H1 (cell line): ENCODE results near the gene CPT2. TPM values are rescaled to one million over a fixed set of nuclear protein-coding genes. Genes with fewer than 3 reads are reported as not detected.

Experiments
- EGR1 ChIP-seq: IDR thresholded peaks from 2 replicates; pipeline ENCODE4 v1.6.1; 2011; ENCODE audit warnings: low read depth, low read length, borderline replicate concordance
- GABPA ChIP-seq: IDR thresholded peaks from 2 replicates; pipeline ENCODE4 v1.6.1; 2011; ENCODE audit warnings: mild to moderate bottlenecking, low read length, moderate library complexity, borderline replicate concordance; ENCODE audit not compliant: insufficient read depth
- KDM5A ChIP-seq: fragments of 200-600 bp; IDR thresholded peaks from 2 replicates; pipeline ENCODE4 v1.7.1; 2012; ENCODE audit warnings: mild to moderate bottlenecking, low read length, inconsistent platforms, mixed read lengths
- polyA plus RNA-seq, 7 experiments: library from polyadenylated mRNA; depleted of rRNA in 3 of 7; stranded (reverse) in 5 of 7; unstranded in 2 of 7; fragments of >200 nt in 5 of 7; fragments of 200-250 nt in 2 of 7; gene quantifications; 1 replicate in 5 of 7; 2 replicates in 1 of 7; 4 replicates in 1 of 7; pipeline versions ENCODE4 v1.2.1 to v1.2.3, GENCODE V29; 2011 to 2013; ENCODE audit warnings: missing spikeins in 2 of 7, mixed read lengths in 2 of 7
- total RNA-seq: library from RNA; stranded (reverse); fragmentation: NEBNext Ultra II Directional; extraction: Animal tissue kit (Norgen Biotek cat#: 25700); gene quantifications from 2 replicates; pipeline ENCODE4 v1.2.1, GENCODE V29; 2021
- TF ChIP-seq, protein P1 (sequence below), 3 experiments: IDR thresholded peaks; 1 replicate in 2 of 3; 2 replicates in 1 of 3; pipeline versions ENCODE4 v1.5.1 to v1.6.1; 2011; ENCODE audit warnings: low read length in 3 of 3, mild to moderate bottlenecking in 3 of 3, inconsistent platforms in 2 of 3, low read depth in 1 of 3, moderate library complexity in 1 of 3; ENCODE audit not compliant: insufficient read depth in 1 of 3; ENCODE audit errors: control extremely low read depth in 1 of 3

CPT2 gene
- total and polyA plus RNA-seq, 2 of the 8 experiments (the other 6 are each of a cell fraction or from before 2014, with no cell fraction given): 23.9 to 25.5 TPM

DNA sequence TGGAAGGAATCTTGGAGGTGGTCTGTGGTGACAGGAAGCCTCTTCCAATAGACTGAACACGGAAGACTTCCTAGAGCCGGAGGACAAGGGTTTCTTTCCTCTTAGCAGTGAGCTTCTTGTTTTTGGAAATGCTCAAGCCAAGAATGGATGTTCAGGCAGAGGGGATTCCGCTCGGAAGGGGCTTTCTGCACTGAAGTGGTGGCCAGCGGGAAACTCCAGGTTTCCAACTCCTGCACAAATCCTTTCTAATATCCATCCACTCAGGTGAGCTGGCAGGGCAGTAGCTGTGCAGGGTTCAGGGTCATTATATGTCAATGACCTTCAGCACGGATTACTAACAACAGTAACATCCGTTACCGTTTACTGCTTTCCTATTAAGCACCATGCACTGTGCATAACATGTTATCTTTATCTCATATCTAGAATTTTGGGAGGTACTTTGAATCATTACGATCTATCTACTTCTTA is 573 bp upstream of the CPT2 start (continued):
- TF ChIP-seq, protein P1, sequence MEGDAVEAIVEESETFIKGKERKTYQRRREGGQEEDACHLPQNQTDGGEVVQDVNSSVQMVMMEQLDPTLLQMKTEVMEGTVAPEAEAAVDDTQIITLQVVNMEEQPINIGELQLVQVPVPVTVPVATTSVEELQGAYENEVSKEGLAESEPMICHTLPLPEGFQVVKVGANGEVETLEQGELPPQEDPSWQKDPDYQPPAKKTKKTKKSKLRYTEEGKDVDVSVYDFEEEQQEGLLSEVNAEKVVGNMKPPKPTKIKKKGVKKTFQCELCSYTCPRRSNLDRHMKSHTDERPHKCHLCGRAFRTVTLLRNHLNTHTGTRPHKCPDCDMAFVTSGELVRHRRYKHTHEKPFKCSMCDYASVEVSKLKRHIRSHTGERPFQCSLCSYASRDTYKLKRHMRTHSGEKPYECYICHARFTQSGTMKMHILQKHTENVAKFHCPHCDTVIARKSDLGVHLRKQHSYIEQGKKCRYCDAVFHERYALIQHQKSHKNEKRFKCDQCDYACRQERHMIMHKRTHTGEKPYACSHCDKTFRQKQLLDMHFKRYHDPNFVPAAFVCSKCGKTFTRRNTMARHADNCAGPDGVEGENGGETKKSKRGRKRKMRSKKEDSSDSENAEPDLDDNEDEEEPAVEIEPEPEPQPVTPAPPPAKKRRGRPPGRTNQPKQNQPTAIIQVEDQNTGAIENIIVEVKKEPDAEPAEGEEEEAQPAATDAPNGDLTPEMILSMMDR (IDR thresholded peaks at IDR 0.05; ENCODE audit: control extremely low read depth in 1 of 3, insufficient read depth in 1 of 3, low read depth in 1 of 3, low read length in 3 of 3): no peak
- TF ChIP-seq GABPA: no peak
- TF ChIP-seq EGR1: no peak
- TF ChIP-seq KDM5A: no peak
